ENCODE results near the gene LSP1.
"Not testable (repeated sequence)": the region's sequence is repeated elsewhere in the genome, so short reads cannot be mapped to it uniquely, and the experiment has no call there.

The LSP1 gene, protein sequence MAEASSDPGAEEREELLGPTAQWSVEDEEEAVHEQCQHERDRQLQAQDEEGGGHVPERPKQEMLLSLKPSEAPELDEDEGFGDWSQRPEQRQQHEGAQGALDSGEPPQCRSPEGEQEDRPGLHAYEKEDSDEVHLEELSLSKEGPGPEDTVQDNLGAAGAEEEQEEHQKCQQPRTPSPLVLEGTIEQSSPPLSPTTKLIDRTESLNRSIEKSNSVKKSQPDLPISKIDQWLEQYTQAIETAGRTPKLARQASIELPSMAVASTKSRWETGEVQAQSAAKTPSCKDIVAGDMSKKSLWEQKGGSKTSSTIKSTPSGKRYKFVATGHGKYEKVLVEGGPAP

DNA sequence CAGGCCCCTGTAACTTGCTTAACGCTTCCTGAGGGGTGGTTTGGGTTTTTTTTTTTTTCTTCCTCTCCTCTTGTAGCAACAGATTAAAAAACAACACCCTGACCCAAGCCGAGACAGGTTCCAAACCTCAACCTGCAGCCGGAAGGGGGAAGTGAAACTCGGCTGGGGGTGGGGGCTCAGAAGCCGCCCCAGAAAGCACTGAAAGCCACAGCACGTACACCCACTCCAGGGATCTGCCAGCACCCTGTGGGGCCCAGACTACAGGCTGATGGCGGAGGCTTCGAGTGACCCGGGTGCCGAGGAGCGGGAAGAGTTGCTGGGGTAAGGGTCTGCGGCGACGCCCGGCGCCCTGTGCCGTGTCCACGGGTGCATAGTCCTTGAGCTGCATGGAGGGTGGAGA is at the start of gene LSP1:
Gene LSP1 (plus strand): TSS at position 208 of the 400 bp plus-strand sequence. CDS start 61 bp downstream, at position 269.
- DNase-seq (ENCODE audit: low spot score) = no peak

DNA sequence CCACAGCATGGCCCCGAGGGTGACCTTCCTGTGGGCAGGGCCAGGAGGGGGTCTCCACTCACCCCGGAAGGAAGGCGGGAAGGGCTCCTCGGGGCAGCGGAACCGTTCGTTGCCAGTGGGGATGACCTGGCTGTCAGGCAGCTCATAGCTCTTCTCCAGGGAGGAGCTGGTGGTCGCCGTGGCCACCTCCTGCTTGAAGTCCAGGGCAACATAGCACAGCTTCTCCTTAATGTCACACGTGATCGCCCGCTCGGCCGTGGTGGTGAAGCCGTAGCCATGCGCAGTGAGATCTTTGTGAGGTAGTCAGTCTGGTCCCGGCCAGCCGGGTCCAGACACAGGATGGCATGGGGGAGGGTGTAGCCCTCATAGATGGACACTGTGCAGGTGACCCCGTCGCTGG is 49.6 kb upstream of the LSP1 start:
- no peak for DNase-seq (ENCODE audit: low spot score)

DNA sequence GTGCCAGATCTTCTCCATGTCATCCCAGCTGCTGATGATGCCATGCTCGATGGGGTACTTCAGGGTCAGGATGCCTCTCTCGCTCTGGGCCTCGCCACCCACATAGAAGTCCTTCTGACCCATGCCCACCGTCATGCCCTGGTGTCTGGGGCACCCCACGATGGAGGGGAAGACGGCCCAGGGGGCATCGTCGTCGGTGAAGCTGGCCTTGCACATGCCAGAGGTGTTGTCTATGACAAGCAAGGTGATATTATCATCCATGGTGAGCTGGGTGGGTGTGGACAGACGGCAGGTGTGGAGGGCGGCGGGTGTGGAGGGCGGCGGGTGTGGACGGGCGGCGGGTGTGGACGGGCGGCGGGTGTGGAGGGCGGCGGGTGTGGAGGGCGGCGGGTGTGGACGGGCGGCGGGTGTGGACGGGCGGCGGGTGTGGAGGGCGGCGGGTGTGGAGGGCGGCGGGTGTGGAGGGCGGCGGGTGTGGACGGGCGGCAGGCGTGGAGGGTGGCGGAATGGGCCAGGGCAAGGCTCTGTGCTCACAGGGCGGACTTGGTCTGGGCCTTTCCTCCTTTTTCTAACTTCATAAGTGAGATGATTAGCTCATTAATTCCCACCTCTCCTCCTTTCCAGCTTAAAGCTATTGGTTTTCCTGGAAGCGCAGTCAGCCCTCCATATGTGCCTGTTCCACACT is 48.9 kb upstream of the LSP1 start:
- not testable (repeated sequence) for DNase-seq (ENCODE audit: low spot score)

DNA sequence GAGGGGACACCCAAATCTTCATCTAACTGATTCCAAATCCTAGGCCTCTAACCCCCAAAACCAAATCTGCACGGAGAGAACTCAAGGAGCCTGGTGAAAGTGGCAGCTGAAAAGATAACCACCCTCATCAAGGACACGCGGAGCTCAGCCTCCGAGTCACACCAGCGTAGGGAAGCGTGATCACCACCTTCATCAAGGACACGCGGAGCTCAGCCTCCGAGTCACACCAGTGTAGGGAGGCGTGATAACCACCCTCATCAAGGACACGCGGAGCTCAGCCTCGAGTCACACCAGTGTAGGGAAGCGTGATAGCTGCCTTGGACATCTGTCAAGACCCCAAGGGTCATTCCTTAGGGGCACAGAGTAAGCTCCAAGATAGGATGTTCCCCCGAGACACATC is 47.4 kb upstream of the LSP1 start:
- DNase-seq (ENCODE audit: low spot score) = no peak

DNA sequence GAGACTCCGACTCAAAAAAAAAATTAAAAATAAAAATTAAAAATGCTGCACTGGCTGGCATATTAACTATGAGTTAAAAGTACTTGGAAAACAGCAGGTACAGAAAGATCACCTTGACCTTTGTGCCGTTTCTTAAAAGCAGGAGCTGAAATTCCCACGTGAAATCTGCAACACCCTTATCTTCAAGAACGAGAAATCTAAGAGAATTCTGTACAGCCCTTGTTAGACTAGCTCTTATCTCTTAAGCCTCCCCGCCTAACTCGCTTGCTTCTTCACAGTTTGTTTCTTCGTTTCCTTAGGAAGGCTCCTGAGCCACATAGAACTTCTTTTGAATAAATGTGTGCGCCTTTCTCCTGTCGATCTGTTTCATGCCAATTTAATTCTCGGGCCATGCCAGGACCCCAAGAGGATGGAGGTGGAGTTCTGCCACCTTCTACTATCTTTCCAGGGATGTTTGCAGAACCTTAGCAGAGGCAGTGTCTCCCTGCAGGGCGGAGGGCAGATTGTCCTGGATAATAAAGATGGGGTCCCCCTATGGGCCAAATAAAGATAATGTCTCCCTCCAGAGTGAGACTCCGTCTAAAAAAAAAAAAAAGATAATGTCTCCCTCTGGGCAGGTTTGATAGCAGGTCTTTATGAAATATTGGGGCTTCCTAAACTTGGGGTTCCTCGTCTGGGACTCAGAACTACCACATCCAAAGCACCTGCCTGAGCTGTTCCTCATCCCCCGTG is 45.5 kb upstream of the LSP1 start:
- no peak for DNase-seq (ENCODE audit: low spot score)

DNA sequence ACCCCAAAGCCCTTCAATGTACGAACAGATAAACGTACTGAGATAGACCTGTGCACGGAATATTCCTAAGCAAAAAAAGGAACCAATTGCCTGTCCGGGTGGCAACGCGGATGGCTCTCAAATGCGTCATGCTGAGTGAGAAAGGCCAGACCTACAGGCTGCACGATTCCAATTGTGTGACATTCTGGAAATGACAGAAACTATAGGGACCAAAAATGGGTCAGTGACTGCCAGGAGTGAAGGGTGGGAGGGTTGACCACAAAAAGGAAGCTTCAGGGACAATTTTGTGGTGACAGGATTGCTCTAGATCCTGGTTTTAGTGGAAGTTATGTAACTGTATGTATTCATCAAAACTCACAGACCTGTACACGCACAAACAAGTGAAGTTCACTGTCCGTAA is 42.1 kb upstream of the LSP1 start:
- no peak for DNase-seq (ENCODE audit: low spot score)

DNA sequence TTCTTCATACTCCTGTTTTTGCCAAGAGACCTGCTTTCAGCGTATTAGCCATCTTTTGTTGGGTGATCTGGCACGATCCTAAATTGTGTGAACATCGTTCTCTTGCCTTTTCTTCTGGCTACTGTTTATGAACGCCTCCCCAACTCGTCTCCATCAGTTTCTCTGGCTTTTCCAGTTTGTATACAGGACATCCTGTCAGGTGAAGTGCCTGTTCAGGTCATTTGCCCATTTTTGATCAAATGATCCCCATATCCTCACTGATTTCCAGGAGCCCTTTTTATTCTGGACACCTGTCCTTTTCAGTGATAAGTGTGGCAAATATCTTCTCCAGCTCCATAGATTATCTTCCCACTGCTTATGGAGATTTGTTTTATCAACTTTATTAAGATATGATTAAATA is 40.6 kb upstream of the LSP1 start:
- DNase-seq (ENCODE audit: low spot score) = no peak

DNA sequence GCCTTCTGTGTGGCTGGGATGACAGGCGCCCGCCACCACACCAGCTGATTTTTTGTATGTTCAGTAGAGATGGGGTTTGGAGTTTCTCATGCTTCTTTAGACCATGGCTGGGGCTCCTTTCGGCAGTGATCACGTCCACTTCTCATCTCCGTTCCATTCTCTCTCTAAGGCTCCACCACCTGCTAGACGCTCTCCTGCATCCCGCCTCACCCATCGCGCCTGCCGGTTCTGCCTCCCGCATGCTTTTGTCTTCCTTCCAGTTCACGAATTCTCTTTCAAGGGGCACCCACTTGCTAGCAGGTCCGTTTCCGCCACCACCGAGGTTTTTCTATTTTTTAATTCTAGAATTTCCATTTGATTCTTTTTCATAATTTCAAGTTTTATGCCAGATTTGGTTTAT is 40.1 kb upstream of the LSP1 start:
- DNase-seq (ENCODE audit: low spot score) = no peak

DNA sequence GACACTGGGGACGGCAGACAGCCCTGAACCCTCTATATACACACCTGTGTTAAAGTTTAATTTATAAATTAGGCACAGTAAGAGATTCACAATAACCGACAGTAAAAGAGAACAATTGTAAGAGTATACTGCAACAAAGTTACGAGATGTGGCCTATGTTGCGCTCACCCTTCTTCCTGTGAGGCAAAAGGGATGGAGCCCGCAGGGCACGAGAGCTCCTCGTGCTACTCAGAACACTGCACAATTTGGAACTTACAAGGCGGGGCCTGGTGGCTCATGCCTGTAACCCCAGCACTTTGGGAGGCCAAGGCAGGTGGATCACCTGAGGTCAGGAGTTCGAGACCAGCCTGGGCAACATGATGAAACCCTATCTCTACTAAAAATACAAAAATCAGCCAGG is 39.5 kb upstream of the LSP1 start:
- DNase-seq (ENCODE audit: low spot score) = not testable (repeated sequence)

DNA sequence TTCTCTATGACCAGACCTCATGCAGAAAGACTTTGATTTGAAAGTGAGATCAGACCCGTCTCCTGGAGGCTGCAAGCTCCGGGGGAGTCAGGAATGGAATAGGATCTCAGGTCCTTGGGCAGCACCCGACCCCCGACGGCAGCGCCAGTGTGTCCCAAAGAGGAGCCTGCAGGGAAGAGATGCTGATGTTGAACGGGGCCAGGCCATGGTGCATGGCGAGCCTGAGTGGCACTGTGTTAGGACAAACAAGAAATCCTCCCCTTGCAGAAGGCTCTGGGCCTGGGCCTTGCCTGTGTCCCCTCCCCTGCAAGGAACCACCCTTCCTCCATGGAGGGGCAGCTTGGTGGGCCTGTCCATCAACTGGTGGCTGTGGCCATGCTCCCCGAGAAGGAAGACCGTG is 38.2 kb upstream of the LSP1 start:
- no peak for DNase-seq (ENCODE audit: low spot score)

DNA sequence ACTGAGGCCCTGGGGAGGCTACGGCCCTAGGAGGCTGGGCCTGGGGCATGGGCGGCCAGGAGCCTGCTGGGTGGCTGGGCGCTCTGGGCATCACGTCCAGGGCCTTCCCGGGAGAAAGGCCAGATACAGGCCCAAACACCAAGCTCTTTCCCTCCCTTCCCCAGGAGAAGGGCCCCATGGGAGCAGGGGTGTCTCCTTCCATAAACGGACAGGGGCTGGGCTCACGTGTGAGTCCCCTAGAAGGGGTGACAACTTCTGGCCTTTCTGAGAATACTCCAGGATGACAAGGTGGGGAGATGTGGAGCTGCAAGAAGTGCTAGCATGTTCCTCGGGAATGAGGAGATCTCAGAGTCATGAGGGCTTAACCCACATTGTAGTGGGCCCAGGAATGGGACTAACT is 37.6 kb upstream of the LSP1 start:
- no peak for DNase-seq (ENCODE audit: low spot score)

DNA sequence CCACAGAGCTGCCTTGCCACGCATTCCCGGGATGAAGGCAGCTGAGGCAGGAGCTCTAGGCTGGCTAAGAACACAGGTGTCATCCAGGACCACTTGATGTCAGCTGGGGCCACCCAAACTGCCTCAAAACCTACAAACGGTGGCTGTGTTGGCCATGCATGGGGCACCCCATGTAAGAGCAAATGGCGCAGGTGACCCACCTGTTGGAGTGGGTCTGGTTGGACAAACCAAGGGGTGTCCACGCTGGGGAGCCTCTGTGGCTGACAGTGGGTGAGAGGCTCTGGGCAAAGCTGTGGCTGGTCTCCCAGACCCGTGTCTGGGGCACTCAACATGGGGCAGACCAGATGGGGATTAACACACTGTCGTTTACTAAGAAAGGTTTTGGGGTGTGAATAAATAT is 37.1 kb upstream of the LSP1 start:
- DNase-seq (ENCODE audit: low spot score) = no peak

DNA sequence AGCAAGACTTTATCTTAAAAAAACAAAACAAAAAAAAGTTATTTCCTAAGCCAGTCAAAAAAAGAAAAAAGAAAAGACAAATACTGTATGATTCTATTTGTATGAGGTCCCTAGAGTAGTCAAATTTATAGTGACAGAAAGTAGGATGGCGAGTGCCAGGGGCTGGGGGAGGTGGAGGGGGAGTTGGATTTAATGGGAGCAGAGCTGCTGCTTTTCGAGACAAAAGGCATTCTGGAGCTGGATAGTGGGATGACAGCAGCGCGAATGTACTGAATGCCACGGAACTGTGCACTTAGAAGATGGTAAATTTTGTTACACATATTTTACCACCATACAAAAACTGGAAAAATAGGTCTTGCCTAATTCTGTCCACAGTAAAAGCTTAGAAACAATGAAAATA is 35.9 kb upstream of the LSP1 start:
- DNase-seq (ENCODE audit: low spot score) = no peak

DNA sequence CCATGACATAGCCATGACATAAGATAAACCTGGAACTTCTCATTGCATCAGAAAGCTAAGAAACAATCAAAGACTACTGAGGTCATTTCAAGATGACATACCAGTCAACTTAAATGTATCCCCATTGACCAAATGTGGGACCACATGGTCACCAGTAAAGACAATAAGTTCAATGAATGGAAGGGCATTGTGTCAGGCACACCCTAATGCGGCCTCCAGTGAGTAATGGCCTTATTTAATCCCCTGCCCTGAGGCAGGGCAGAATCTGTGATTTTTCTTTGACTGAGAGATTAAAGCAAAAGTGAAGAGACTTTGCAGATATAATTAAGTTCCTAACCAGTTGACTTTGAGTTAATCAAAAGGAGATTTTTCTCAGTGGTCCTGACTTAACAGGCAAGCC is 35.4 kb upstream of the LSP1 start:
- no peak for DNase-seq (ENCODE audit: low spot score)

DNA sequence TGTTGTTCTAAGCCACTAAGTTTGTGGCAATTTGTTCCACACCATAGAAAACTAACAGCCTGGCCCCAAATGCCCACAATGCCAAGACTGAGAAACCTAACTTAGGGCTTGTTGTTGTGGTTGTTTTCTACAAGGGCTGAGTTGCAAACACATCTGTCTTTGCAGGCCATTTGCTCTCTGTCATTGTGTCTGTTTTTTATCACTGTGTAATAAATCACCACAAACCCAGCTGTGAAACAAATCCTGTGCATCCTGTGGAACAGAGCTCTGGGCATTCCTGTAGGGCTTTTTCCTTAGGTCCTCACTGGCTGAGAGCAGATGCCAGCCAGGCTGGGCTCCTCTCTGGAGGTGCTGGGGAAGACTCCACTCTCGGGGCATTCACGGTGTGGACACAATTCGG is 33.8 kb upstream of the LSP1 start:
- no peak for DNase-seq (ENCODE audit: low spot score)

DNA sequence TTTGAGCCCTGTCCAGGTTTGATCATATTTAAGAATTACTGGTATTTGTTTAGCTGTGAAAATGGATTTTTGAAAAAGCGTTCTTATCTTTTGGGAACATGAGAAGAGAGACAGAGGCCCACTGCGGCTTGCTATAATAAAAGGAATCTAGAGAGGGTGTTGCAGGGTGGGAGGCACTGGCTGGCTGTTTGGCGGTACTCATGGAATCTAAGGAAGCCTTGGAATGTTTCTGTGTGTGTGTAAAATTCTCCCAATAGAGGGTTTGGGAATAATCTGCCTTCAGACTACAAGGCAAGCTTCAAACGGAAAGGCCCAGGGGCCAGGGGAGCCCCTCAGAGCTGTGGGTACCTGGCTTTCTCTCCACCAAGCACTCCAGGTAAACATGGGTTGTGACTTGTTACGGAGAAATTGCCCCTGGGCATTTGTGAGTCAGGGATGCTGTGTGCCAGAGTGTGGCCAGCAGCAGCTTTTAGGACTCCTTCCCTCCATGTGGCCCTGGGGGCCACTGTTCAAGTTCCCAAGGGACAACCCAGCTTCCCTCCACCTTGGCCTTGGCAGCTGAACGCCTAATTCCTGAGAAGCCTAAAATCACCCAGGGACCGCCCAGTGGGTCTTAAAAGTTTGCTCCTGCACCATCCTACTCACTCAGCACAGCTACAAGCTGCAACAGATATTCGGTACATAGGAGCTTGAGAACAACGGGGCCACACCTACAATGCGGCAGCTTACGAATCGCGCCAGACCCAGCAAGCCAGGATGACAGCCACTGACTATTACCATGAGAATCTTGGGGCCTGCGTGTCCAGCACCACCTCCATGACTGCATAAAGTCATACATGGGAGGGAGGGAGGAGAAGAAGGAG is 32.2 kb upstream of the LSP1 start:
- DNase-seq (ENCODE audit: low spot score) = no peak

DNA sequence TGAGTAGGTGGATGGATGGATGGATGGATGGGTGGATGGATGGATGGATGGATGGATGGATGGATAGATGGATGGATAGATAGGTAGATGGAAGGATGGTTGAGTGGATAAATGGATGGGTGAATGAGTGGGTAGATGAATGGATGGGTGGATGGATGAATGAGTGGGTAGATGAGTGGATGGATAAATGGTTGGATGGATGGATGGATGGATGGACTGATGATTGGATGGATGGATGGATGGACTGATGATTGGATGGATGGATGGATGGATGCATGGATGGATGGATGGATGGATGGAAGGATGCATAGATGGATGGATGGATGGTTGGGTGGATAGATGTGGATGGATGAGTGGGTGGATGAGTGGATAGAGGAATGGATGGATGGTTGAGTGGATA is 31.3 kb upstream of the LSP1 start:
- no peak for DNase-seq (ENCODE audit: low spot score)

DNA sequence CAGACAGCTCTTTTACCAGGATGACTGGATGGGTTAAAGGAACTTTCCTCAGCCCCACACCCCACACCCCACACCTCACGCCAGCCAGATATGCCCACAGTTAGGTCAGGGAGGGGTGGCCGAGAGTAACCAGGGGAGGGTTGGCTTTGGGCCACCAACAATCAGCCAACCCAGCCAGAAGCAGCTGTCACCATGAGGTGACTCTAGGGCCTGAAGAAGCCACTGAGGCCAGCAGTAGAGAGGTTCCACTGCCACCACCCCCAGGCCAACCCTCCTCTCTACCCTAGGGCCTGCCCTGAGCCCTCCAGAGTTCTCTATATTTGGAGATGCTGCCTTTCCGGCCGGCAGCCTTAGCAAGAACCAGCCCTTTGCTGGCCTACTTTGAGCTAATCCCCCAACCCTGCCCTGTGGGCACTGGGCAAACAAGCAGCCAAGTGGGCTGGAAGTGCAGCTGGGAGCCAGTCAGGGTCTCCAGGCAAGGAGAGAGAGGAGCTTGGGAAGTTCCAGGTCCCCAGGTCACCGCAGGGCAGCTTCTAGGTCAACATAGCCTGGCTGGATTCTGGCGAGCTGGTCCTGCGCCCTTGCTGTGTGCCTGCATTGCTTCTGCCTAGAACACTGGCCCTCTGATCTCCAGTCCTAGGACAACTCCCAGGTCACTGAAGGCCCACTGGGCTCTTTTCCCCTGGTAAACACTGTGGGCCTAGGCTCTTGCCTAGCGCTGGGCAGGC is 30.1 kb upstream of the LSP1 start:
- no peak for DNase-seq (ENCODE audit: low spot score)

DNA sequence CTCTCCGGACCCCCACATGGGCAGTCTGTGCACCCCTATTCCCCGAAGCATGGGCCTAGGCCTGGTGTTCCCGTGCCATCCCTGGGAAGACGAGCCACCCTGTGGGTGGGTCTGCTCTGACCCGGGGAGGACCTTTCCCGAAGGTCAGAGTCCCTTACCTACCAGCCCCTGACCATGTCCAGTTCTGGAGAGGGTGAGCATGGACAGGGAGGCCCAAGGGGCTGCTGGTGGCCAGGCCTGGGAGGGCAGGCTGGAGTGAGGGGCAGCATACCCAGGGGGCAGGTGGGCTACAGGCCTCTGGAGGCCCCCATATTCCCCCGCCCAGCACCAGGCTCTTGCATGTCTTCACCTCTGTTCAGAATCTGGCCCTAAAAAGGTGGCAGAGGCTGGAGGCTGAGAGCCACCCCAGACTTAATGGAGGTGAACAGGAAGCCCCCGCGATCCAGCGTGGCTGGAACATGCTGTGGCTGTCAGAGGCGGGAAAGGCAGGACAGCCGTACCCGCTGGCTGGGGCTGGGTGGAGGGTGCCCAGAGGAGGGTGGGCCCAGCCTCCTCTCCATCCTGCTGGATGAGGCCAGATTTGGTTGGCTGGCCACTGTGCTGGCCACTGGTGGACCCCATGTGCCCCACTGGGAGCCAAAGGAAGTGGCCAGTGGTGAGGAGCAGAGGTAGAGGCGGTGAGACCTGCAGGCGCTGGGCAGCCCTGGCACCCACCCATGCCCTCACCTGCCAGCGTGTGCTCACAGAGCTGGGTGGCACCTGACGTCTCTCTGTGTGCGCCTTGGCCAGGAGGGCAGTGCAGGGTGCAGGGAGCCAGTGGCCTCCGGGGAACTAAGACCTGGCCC is 29.3 kb upstream of the LSP1 start:
- DNase-seq (ENCODE audit: low spot score) = no peak

DNA sequence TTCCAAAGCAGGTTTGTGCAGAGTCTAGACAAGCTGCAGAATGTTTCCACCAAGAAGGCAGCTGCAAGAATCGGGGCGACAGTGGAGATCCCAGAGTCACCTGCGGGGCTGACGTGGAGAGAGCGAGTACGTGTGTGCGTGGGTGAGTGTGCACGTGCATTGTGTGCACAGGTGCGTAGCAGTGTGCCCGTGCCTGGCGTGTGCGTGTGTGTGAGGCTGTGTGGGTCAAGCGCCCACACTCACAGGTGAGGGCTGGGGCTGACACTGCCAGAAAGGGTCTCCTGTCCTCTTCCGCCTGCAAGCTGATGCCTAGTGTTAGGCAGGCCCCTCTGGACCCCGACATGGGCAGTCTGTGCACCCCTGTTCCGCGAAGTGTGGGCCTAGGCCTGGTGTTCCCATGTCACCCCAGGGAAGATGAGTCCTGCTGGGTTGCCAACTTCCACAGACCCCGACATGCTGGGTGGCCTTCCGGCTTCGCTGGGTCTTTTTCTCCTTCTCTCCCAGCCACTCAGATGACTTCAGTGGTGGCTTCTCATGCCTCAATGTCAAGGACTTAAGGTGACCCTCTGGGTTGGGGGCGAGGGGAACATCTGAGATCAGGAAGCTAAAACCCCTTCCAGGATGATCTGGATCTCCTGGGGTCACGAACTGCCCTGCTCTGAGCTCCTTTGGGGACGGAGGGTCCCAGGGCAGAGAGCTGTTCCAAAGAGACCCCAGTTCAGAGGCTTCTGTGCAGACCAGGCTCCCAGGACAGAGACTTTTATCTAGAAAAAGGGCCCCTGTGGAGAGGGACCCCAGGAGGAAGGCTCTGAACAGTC is 28.5 kb upstream of the LSP1 start:
- no peak for DNase-seq (ENCODE audit: low spot score)
